Measurements from ENCODE around the gene SYNC. TPM values are rescaled to one million over a fixed set of nuclear protein-coding genes. Genes with fewer than 3 reads are reported as not detected.
"Not testable (repeated sequence)": the region's sequence is repeated elsewhere in the genome, so short reads cannot be mapped to it uniquely, and the experiment has no call there.

The SYNC gene
- total RNA-seq, 2 experiments from 2014 or later = not detected

GRCh38 chr1:32650248-32650751 lies 52.3 kb downstream of the SYNC start, which contains the start of gene ZBTB8OS:
ZBTB8OS (minus strand) TSS chr1:32650550; CDS start chr1:32650529, 21 bp downstream.
- peak within 1 kb of the TSS; percentile 99 for H3K4me3 Mint-ChIP-seq
- peak within 1 kb of the TSS; percentile 100 for H3K27ac Mint-ChIP-seq
- H3K4me1 Mint-ChIP-seq (ENCODE audit: low read depth) = peaks cover 44% of the 10 kb centered on the region
- no peaks in the 10 kb centered on the region for H3K27me3 Mint-ChIP-seq
- intact Hi-C loops (cut with micrococcal nuclease) = loop anchor here (1.0 to 5.0 kb wide), 6 partner anchors 27 to 697 kb away; partner anchors contain the start of genes MARCKSL1, S100PBP and YARS1
- DNase-seq = peak; percentile 92
- H3K36me3 Mint-ChIP-seq = peaks cover 38% of the 10 kb centered on the region
- H3K9me3 Mint-ChIP-seq = no peaks in the 10 kb centered on the region
- ChIA-PET POLR2A (interaction anchor here (0.7 to 1.7 kb wide), 6 partner anchors 21 to 578 kb away, joined by 3 to 13 read pairs (median 3); partner anchors contain the start of genes BSDC1, S100PBP, TMEM39B and YARS1), CTCF (interaction anchor here (1.1 to 2.2 kb wide), 2 partner anchors 130 to 477 kb away, joined by 3 to 9 read pairs; no protein-coding TSS in a partner anchor)

GRCh38 chr1:32647308-32648134 lies 55.0 kb downstream of the SYNC start:
- peaks cover 25% of the 10 kb centered on the region for H3K4me1 Mint-ChIP-seq (ENCODE audit: low read depth)
- H3K27ac Mint-ChIP-seq = peak overlapping the region; percentile 71
- CTCF ChIA-PET = no interaction called here

GRCh38 chr1:32644426-32644825 lies 58.1 kb downstream of the SYNC start:
- H3K4me3 Mint-ChIP-seq = no peak overlapping the region
- H3K9me3 Mint-ChIP-seq = no peaks in the 10 kb centered on the region
- no peaks in the 10 kb centered on the region for H3K27me3 Mint-ChIP-seq
- POLR2A ChIA-PET = no interaction called here
- CTCF ChIA-PET = no interaction called here
- H3K36me3 Mint-ChIP-seq = peaks cover 5% of the 10 kb centered on the region
- H3K4me1 Mint-ChIP-seq (ENCODE audit: low read depth) = peaks cover 18% of the 10 kb centered on the region
- no peak overlapping the region for H3K27ac Mint-ChIP-seq
- DNase-seq = no peak
- intact Hi-C loops (cut with micrococcal nuclease) = no loop called here

More at GRCh38 chr1:32647308-32648134, 55.0 kb downstream of the SYNC start:
- H3K36me3 Mint-ChIP-seq = peaks cover 19% of the 10 kb centered on the region
- intact Hi-C loops (cut with micrococcal nuclease) = no loop called here
- DNase-seq = peak; percentile 52
- no peaks in the 10 kb centered on the region for H3K27me3 Mint-ChIP-seq
- no peaks in the 10 kb centered on the region for H3K9me3 Mint-ChIP-seq
- H3K4me3 Mint-ChIP-seq = peak overlapping the region; percentile 99
- POLR2A ChIA-PET = interaction anchor here (0.6 to 0.7 kb wide), 2 partner anchors 316 to 604 kb away, joined by 3 read pairs; no protein-coding TSS in a partner anchor

GRCh38 chr1:32642292-32642827 lies 60.2 kb downstream of the SYNC start:
- H3K4me3 Mint-ChIP-seq; H3K36me3 Mint-ChIP-seq; H3K9me3 Mint-ChIP-seq; POLR2A ChIA-PET; intact Hi-C loops (cut with micrococcal nuclease); H3K27me3 Mint-ChIP-seq; DNase-seq; CTCF ChIA-PET; H3K4me1 Mint-ChIP-seq (ENCODE audit: low read depth); H3K27ac Mint-ChIP-seq: not testable (repeated sequence)

- H3K36me3 Mint-ChIP-seq = peaks cover 5% of the 10 kb centered on the region
- ChIA-PET CTCF (no interaction called here), POLR2A (no interaction called here)
- no peak for DNase-seq
- H3K27me3 Mint-ChIP-seq = no peaks in the 10 kb centered on the region
- H3K4me1 Mint-ChIP-seq (ENCODE audit: low read depth) = peaks cover 6% of the 10 kb centered on the region
- no peak overlapping the region for H3K27ac Mint-ChIP-seq
- no peak overlapping the region for H3K4me3 Mint-ChIP-seq
- H3K9me3 Mint-ChIP-seq = no peaks in the 10 kb centered on the region
- intact Hi-C loops (cut with micrococcal nuclease) = no loop called here
Measured at GRCh38 chr1:32639489-32640075, 63.0 kb downstream of the SYNC start.

GRCh38 chr1:32636914-32637645 lies 65.5 kb downstream of the SYNC start:
- no peak for DNase-seq
- intact Hi-C loops (cut with micrococcal nuclease) = no loop called here
- ChIA-PET POLR2A (interaction anchor here (0.5 kb wide), 1 partner anchor 12 kb away, joined by 5 read pairs; no protein-coding TSS in a partner anchor), CTCF (interaction anchor here (0.8 to 0.9 kb wide), 3 partner anchors 16 to 248 kb away, joined by 3 to 10 read pairs (median 3); no protein-coding TSS in a partner anchor)
- H3K4me3 Mint-ChIP-seq = no peak overlapping the region
- H3K27me3 Mint-ChIP-seq = no peaks in the 10 kb centered on the region
- peaks cover 4% of the 10 kb centered on the region for H3K4me1 Mint-ChIP-seq (ENCODE audit: low read depth)
- no peaks in the 10 kb centered on the region for H3K9me3 Mint-ChIP-seq
- no peak overlapping the region for H3K27ac Mint-ChIP-seq
- peaks cover 11% of the 10 kb centered on the region for H3K36me3 Mint-ChIP-seq

- no peak for DNase-seq
- CTCF ChIA-PET = interaction anchor here (0.8 kb wide), 1 partner anchor 13 kb away, joined by 3 read pairs; no protein-coding TSS in a partner anchor
- Mint-ChIP-seq H3K4me1 (ENCODE audit: low read depth) (peaks cover 4% of the 10 kb centered on the region), H3K9me3 (no peaks in the 10 kb centered on the region), H3K27ac (no peak overlapping the region), H3K4me3 (no peak overlapping the region), H3K36me3 (peaks cover 11% of the 10 kb centered on the region), H3K27me3 (no peaks in the 10 kb centered on the region)
- POLR2A ChIA-PET = interaction anchor here (0.7 kb wide), 1 partner anchor 491 kb away, joined by 3 read pairs; no protein-coding TSS in a partner anchor
- intact Hi-C loops (cut with micrococcal nuclease) = no loop called here
Measured at GRCh38 chr1:32635508-32636277, 66.9 kb downstream of the SYNC start.

GRCh38 chr1:32632829-32633228 lies 69.7 kb downstream of the SYNC start:
- ChIA-PET CTCF (interaction anchor here (0.6 kb wide), 1 partner anchor 494 kb away, joined by 3 read pairs; no protein-coding TSS in a partner anchor), POLR2A (no interaction called here)
- H3K27ac Mint-ChIP-seq = peak overlapping the region; percentile 23
- no peak for DNase-seq
- H3K36me3 Mint-ChIP-seq = peaks cover 12% of the 10 kb centered on the region
- H3K27me3 Mint-ChIP-seq = no peaks in the 10 kb centered on the region
- H3K4me3 Mint-ChIP-seq = no peak overlapping the region
- no peaks in the 10 kb centered on the region for H3K9me3 Mint-ChIP-seq
- intact Hi-C loops (cut with micrococcal nuclease) = no loop called here
- H3K4me1 Mint-ChIP-seq (ENCODE audit: low read depth) = peaks cover 4% of the 10 kb centered on the region

- H3K27ac Mint-ChIP-seq; DNase-seq; H3K27me3 Mint-ChIP-seq; H3K9me3 Mint-ChIP-seq; H3K4me1 Mint-ChIP-seq (ENCODE audit: low read depth); intact Hi-C loops (cut with micrococcal nuclease); H3K4me3 Mint-ChIP-seq: not testable (repeated sequence)
- ChIA-PET POLR2A (interaction anchor here (1.0 kb wide), 1 partner anchor 20 kb away, joined by 3 read pairs; the partner anchor contains the start of genes RBBP4 and ZBTB8OS), CTCF (interaction anchor here (0.6 kb wide), 1 partner anchor 106 kb away, joined by 3 read pairs; no protein-coding TSS in a partner anchor)
- peaks cover 21% of the 10 kb centered on the region for H3K36me3 Mint-ChIP-seq
Measured at GRCh38 chr1:32630173-32630572, 72.4 kb downstream of the SYNC start.

Data from activated CD4-positive, alpha-beta memory T cell treated with anti-CD3 and anti-CD28 coated beads for 36 hours (primary cell).